GM12878 (cell line): ENCODE measurements around the gene DENR. TPM values are rescaled to one million over a fixed set of nuclear protein-coding genes. Genes with fewer than 3 reads are reported as not detected.

Source experiments
- ATAC-seq: fragments of 200-7000 bp; cut with Tn5 transposase; 3 replicates; pipeline ENCODE4 v1.9.1; 2020; ENCODE audit warnings: mild to moderate bottlenecking, moderate library complexity
- BruUV-seq: library from RNA; stranded (reverse); fragments of 400-500 nt; replicated peaks from 2 replicates; lab custom pipeline; 2021; lab: Mats Ljungman, UMichigan
- CTCF ChIA-PET: fragments of 300-600 bp; sonication (Branson Sonifier 250); formaldehyde crosslinking; extraction: SDS; loops from one replicate; lab custom pipeline; 2021; ENCODE audit warnings: inconsistent platforms; lab: Yijun Ruan, JAX
- POLR2A ChIA-PET: fragments of 350-600 bp; formaldehyde crosslinking; extraction: SDS; loops from one replicate; lab custom pipeline; 2021; ENCODE audit warnings: inconsistent platforms; lab: Charles Lee
- RAD21 ChIA-PET: fragments of 300-600 bp; sonication (Branson Sonifier 250); formaldehyde crosslinking; loops from one replicate; lab custom pipeline; 2023; ENCODE audit warnings: antibody characterized with exemption; ENCODE audit not compliant: unreplicated experiment; lab: Charles Lee
- SMC1A ChIA-PET: fragments of 300-600 bp; sonication (Branson Sonifier 250); formaldehyde crosslinking; loops from one replicate; lab custom pipeline; 2023; ENCODE audit not compliant: unreplicated experiment, uncharacterized antibody; lab: Charles Lee
- DNase-seq: peaks from one replicate; pipeline ENCODE4 v3.0.0-alpha.2; 2011; ENCODE audit warnings: low read depth, low spot score
- FAIRE-seq: peaks from 3 replicates; lab custom pipeline; 2011; peaks lifted over from hg19 to GRCh38; lab: Jason Lieb, UNC
- H2AFZ ChIP-seq: 2 replicates; pipeline ENCODE4 v1.6.0; 2011; ENCODE audit warnings: low read depth, low read length, control low read depth; ENCODE audit not compliant: control insufficient read depth
- H3K27ac ChIP-seq: 2 replicates; pipeline ENCODE4 v1.5.1; 2011; ENCODE audit warnings: control low read depth; ENCODE audit not compliant: control insufficient read depth, insufficient read depth
- H3K27me3 ChIP-seq, 2 experiments: replicated peaks in 1 of 2; 2 replicates each; pipeline versions ENCODE4 v1.6.0 to v1.6.1; 2011; ENCODE audit warnings: low read length in 1 of 2; ENCODE audit not compliant: control insufficient read depth in 2 of 2, insufficient read depth in 2 of 2
- H3K36me3 ChIP-seq, 2 experiments: 2 replicates each; pipeline ENCODE4 v1.5.1; 2011; ENCODE audit warnings: low read length in 1 of 2; ENCODE audit not compliant: control insufficient read depth in 2 of 2, insufficient read depth in 2 of 2
- H3K4me1 ChIP-seq: 2 replicates; pipeline ENCODE4 v1.6.1; 2011; ENCODE audit warnings: mild to moderate bottlenecking, low read length, moderate library complexity, mixed read lengths; ENCODE audit not compliant: control insufficient read depth, insufficient read depth
- H3K4me2 ChIP-seq: 2 replicates; pipeline ENCODE4 v1.6.0; 2011; ENCODE audit warnings: control low read depth; ENCODE audit not compliant: control insufficient read depth, insufficient read depth
- H3K4me3 ChIP-seq: fragments of 200-600 bp; sonication (generic); 2 replicates; pipeline ENCODE4 v1.5.1; 2016
- H3K79me2 ChIP-seq: 2 replicates; pipeline ENCODE4 v1.6.0; 2011; ENCODE audit warnings: low read length; ENCODE audit not compliant: control insufficient read depth, insufficient read depth
- H3K9ac ChIP-seq: 2 replicates; pipeline ENCODE4 v1.8.0; 2011; ENCODE audit warnings: low read length, control low read depth, mixed read lengths; ENCODE audit not compliant: control insufficient read depth, insufficient read depth
- H3K9me3 ChIP-seq: replicated peaks from 3 replicates; pipeline ENCODE4 v1.5.1; 2011; ENCODE audit warnings: mild to moderate bottlenecking, low read length; ENCODE audit not compliant: control insufficient read depth, insufficient read depth
- H4K20me1 ChIP-seq: 2 replicates; pipeline ENCODE4 v1.6.0; 2011; ENCODE audit not compliant: control insufficient read depth, insufficient read depth
- BCL11A ChIP-seq: IDR thresholded peaks from 2 replicates; pipeline ENCODE4 v1.6.1; 2011; ENCODE audit warnings: low read depth, low read length
- CBX5 ChIP-seq: sonication (generic); IDR thresholded peaks from 2 replicates; pipeline ENCODE4 v1.6.1; 2016; ENCODE audit warnings: low read depth, moderate library complexity, mild to moderate bottlenecking, inconsistent platforms
- CREB1 ChIP-seq: IDR thresholded peaks from 2 replicates; pipeline ENCODE4 v1.6.1; 2012; ENCODE audit warnings: low read depth, mild to moderate bottlenecking, inconsistent platforms
- GABPA ChIP-seq: IDR thresholded peaks from 2 replicates; pipeline ENCODE4 v1.6.1; 2014; ENCODE audit warnings: antibody characterized with exemption, low read depth, mild to moderate bottlenecking, inconsistent platforms
- HDGF ChIP-seq: fragments of 450-650 bp; IDR thresholded peaks from 2 replicates; pipeline ENCODE4 v1.6.1; 2016; ENCODE audit warnings: antibody characterized with exemption
- IRF5 ChIP-seq: fragments of 450-650 bp; IDR thresholded peaks from 2 replicates; pipeline ENCODE4 v1.6.1; 2017; ENCODE audit warnings: borderline replicate concordance
- NFIC ChIP-seq: IDR thresholded peaks from 2 replicates; pipeline ENCODE4 v1.6.1; 2012; ENCODE audit warnings: low read depth, mild to moderate bottlenecking, inconsistent platforms, low read length, moderate library complexity
- RAD51 ChIP-seq: fragments of 450-650 bp; IDR thresholded peaks from 2 replicates; pipeline ENCODE4 v1.6.1; 2016; ENCODE audit warnings: moderate library complexity, mild to moderate bottlenecking, inconsistent platforms
- SMAD5 ChIP-seq: IDR thresholded peaks from 2 replicates; pipeline ENCODE4 v1.6.1; 2016; ENCODE audit warnings: antibody characterized with exemption, low read depth
- TAF1 ChIP-seq: IDR thresholded peaks from 2 replicates; pipeline ENCODE4 v1.6.1; 2011; ENCODE audit warnings: mild to moderate bottlenecking, low read depth, low read length, borderline replicate concordance
- TBL1XR1 ChIP-seq: IDR thresholded peaks from 2 replicates; pipeline ENCODE4 v1.6.1; 2012; ENCODE audit warnings: low read depth, low read length, improper control_type of control experiment
- WRNIP1 ChIP-seq: IDR thresholded peaks from 2 replicates; pipeline ENCODE4 v1.6.1; 2011; ENCODE audit warnings: low read depth, low read length, improper control_type of control experiment, borderline replicate concordance
- YY1 ChIP-seq: IDR thresholded peaks from 2 replicates; pipeline ENCODE4 v1.6.1; 2011; ENCODE audit warnings: low read depth, mild to moderate bottlenecking, low read length
- WGBS: methylation state at CpG from one replicate; pipeline ENCODE4 v1.1.6; 2016; ENCODE audit warnings: low lambda C conversion rate; ENCODE audit not compliant: insufficient replicate concordance, insufficient coverage; ENCODE audit errors: missing lambda C conversion rate; 5-methylcytosine and 5-hydroxymethylcytosine counted together
- in situ Hi-C: fragments of 300-500 bp; cut with MboI; formaldehyde crosslinking; loops from 9 replicates; pipeline ENCODE4 v1.14.3; 2018; ENCODE audit warnings: mixed read lengths
- intact Hi-C: fragments of 100-400 bp; cut with micrococcal nuclease; formaldehyde crosslinking; loops from one replicate; pipeline ENCODE4 v1.14.2; 2022; ENCODE audit not compliant: unreplicated experiment
- polyA plus RNA-seq, 11 experiments: library from polyadenylated mRNA; depleted of rRNA in 4 of 11; unstranded in 6 of 11; stranded (reverse) in 5 of 11; fragments of >200 nt; fragmentation: Nextera tagmentation in 4 of 11; fragmentation: Illumina TruSeq in 1 of 11; extraction: Ambion mirVana in 4 of 11; extraction: Trizol in 1 of 11; gene quantifications; 1 replicate in 1 of 11; 2 replicates in 10 of 11; pipeline versions ENCODE4 v1.2.1 to v1.2.3, GENCODE V29; 2011 to 2016; ENCODE audit warnings: inconsistent platforms in 2 of 11, missing spikeins in 2 of 11, low read depth in 1 of 11
- total RNA-seq, 4 experiments: library from RNA; depleted of rRNA in 3 of 4; stranded (reverse); fragments of >200 nt in 3 of 4; fragmentation: Illumina TruSeq in 1 of 4; extraction: Trizol in 1 of 4; gene quantifications; 2 replicates each; pipeline versions ENCODE4 v1.2.1 to v1.2.3, GENCODE V29; 2013 to 2021
- TF ChIP-seq, protein P1 (sequence below): fragments of 450-650 bp; conservative IDR thresholded peaks from 2 replicates; pipeline ENCODE4 v1.6.1; 2017; ENCODE audit warnings: mild to moderate bottlenecking, moderate library complexity

The DENR gene
- total and polyA plus RNA-seq, 10 of the 15 experiments (the other 5 are each of a cell fraction or from before 2014, with no cell fraction given), result 29.4 to 97.7 (median 58.3) TPM

GRCh38 chr12:122753319-122753650, 661 bp downstream of the DENR start:
- Histone ChIP-seq H3K9ac (peak overlapping the region; percentile 94), H4K20me1 (no peaks in the 10 kb centered on the region), H3K4me2 (peak overlapping the region; percentile 84), H3K4me1 (peaks cover 7% of the 10 kb centered on the region), H3K9me3 (no peaks in the 10 kb centered on the region), H3K27me3 (no peaks in the 10 kb centered on the region), H3K79me2 (peaks cover 24% of the 10 kb centered on the region), H3K27ac (peak overlapping the region; percentile 81)
- BruUV-seq, result no TSS peak
- 2% methylated on average over 5 of the region's 5 CpGs for WGBS
- intact Hi-C loops (loop anchor here (5.0 kb wide), 2 partner anchors 71 to 351 kb away; no protein-coding TSS in a partner anchor), in situ Hi-C loops (loop anchor here (5.0 kb wide), 1 partner anchor 116 kb away; no protein-coding TSS in a partner anchor)
- ChIA-PET SMC1A (interaction anchor here (0.6 to 3.2 kb wide), 10 partner anchors 18 to 631 kb away, joined by 3 to 28 read pairs (median 4); no protein-coding TSS in a partner anchor), RAD21 (interaction anchor here (0.5 to 3.2 kb wide), 12 partner anchors 28 to 374 kb away, joined by 3 to 45 read pairs (median 3); no protein-coding TSS in a partner anchor), POLR2A (interaction anchor here (0.5 to 1.4 kb wide), 6 partner anchors 13 to 352 kb away, joined by 3 to 5 read pairs (median 3); no protein-coding TSS in a partner anchor), CTCF (interaction anchor here (0.6 to 3.7 kb wide), 18 partner anchors 8 to 476 kb away, joined by 3 to 38 read pairs (median 3); partner anchors contain the start of gene ZCCHC8)
- DNase-seq (no peak), FAIRE-seq (no peak), ATAC-seq (no peak)
- no peak for TF ChIP-seq CREB1
- 0 out of 2 replicates have a peak, but pooled peaks have one; percentile 6 for TF ChIP-seq HDGF
- TF ChIP-seq, all 136 proteins: peak for 1
- peaks cover 1 to 12% of the 10 kb centered on the region in 2 experiments; a peak in 3 of 4 replicates for H3K36me3 ChIP-seq
- peak overlapping the region; percentile 78 for H2AFZ ChIP-seq
- H3K4me3 ChIP-seq, result peak overlapping the region; percentile 81

DNA sequence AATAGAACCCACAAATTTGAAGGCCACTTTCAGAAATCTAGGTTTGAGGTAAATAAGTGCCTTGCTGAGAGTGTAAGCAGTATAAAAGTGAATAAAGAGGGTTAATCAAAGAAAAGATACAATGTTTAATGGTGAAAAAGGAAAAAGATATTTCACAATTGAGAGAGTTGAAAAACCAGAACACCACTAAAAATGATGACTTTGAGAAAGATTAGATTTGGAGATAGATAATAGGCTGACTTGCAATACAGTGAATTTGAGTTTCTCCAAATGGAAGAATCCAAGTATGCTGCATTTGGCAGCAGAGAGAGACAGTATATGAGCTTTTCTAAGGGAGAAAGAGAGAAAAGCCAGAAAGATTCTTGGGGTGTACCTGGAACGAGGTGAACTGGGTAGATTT, 2.2 kb downstream of the DENR start:
- intact Hi-C loops, result loop anchor here (5.0 kb wide), 2 partner anchors 72 to 352 kb away; no protein-coding TSS in a partner anchor
- Histone ChIP-seq H4K20me1 (no peaks in the 10 kb centered on the region), H3K4me3 (peak overlapping the region; percentile 81; the same call in 1 of the 2 replicates), H3K36me3 (peaks cover 3 to 19% of the 10 kb centered on the region in 2 experiments; a peak in 3 of 4 replicates), H2AFZ (no peak overlapping the region), H3K27ac (no peak overlapping the region), H3K79me2 (peaks cover 27% of the 10 kb centered on the region), H3K4me2 (peak overlapping the region; percentile 2; the same call in 1 of the 2 replicates), H3K4me1 (peaks cover 7% of the 10 kb centered on the region), H3K9ac (no peak overlapping the region), H3K9me3 (no peaks in the 10 kb centered on the region), H3K27me3 (no peaks in the 10 kb centered on the region)
- DNase-seq (no peak), ATAC-seq (no peak), FAIRE-seq (no peak)
- SMC1A ChIA-PET, result interaction anchor here (1.4 kb wide), 1 partner anchor 19 kb away, joined by 4 read pairs; no protein-coding TSS in a partner anchor
- POLR2A ChIA-PET, result interaction anchor here (0.6 kb wide), 2 partner anchors 24 to 135 kb away, joined by 3 to 4 read pairs; no protein-coding TSS in a partner anchor
- RAD21 ChIA-PET, result no interaction called here
- whole genome bisulfite sequencing, result 100% methylated on average over 1 of the region's 1 CpG
- in situ Hi-C loops, result loop anchor here (5.0 kb wide), 1 partner anchor 117 kb away; no protein-coding TSS in a partner anchor
- BruUV-seq, result no TSS peak
- CTCF ChIA-PET, result interaction anchor here (3.7 kb wide), 1 partner anchor 116 kb away, joined by 38 read pairs; no protein-coding TSS in a partner anchor
- TF ChIP-seq TBL1XR1 (no peak), GABPA (no peak), RAD51 (no peak), YY1 (no peak), CBX5 (no peak), TAF1 (no peak), BCL11A (no peak), NFIC (no peak), IRF5 (no peak), WRNIP1 (no peak), SMAD5 (no peak)
- TF ChIP-seq, protein P1, sequence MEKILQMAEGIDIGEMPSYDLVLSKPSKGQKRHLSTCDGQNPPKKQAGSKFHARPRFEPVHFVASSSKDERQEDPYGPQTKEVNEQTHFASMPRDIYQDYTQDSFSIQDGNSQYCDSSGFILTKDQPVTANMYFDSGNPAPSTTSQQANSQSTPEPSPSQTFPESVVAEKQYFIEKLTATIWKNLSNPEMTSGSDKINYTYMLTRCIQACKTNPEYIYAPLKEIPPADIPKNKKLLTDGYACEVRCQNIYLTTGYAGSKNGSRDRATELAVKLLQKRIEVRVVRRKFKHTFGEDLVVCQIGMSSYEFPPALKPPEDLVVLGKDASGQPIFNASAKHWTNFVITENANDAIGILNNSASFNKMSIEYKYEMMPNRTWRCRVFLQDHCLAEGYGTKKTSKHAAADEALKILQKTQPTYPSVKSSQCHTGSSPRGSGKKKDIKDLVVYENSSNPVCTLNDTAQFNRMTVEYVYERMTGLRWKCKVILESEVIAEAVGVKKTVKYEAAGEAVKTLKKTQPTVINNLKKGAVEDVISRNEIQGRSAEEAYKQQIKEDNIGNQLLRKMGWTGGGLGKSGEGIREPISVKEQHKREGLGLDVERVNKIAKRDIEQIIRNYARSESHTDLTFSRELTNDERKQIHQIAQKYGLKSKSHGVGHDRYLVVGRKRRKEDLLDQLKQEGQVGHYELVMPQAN, result no peak
